Keratinocyte (primary cell): ENCODE measurements around the gene LIN52. TPM values are rescaled to one million over a fixed set of nuclear protein-coding genes. Genes with fewer than 3 reads are reported as not detected.

Experiments
- DNase-seq: peaks from one replicate; pipeline ENCODE4 v3.0.0-alpha.2; 2011; ENCODE audit warnings: low read depth, missing footprints, low spot score
- FAIRE-seq: peaks from 2 replicates; lab custom pipeline; 2011; peaks lifted over from hg19 to GRCh38; lab: Jason Lieb, UNC
- H2AFZ ChIP-seq: 2 replicates; pipeline ENCODE4 v1.6.0; 2012; ENCODE audit warnings: low read length, control low read depth, inconsistent platforms; ENCODE audit not compliant: control insufficient read depth
- H3K27ac ChIP-seq: 2 replicates; pipeline ENCODE4 v1.5.1; 2011; ENCODE audit warnings: low read length; ENCODE audit not compliant: control insufficient read depth, insufficient read depth
- H3K27me3 ChIP-seq: 3 replicates; pipeline ENCODE4 v1.6.0; 2011; ENCODE audit warnings: low read length; ENCODE audit not compliant: control insufficient read depth, insufficient read depth; ENCODE audit errors: extremely low read depth
- H3K36me3 ChIP-seq, 2 experiments: 2 replicates in 1 of 2; 3 replicates in 1 of 2; pipeline ENCODE4 v1.5.1; 2011; ENCODE audit warnings: low read length in 2 of 2, mild to moderate bottlenecking in 1 of 2; ENCODE audit not compliant: control insufficient read depth in 2 of 2, insufficient read depth in 2 of 2; ENCODE audit errors: extremely low read depth in 1 of 2
- H3K4me1 ChIP-seq: 3 replicates; pipeline ENCODE4 v1.5.1; 2011; ENCODE audit warnings: low read length; ENCODE audit not compliant: control insufficient read depth, insufficient read depth; ENCODE audit errors: extremely low read depth
- H3K4me2 ChIP-seq: 3 replicates; pipeline ENCODE4 v1.6.0; 2011; ENCODE audit warnings: low read depth, low read length; ENCODE audit not compliant: control insufficient read depth, insufficient read depth; ENCODE audit errors: extremely low read depth
- H3K4me3 ChIP-seq, 3 experiments: fragments of 200-600 bp in 1 of 3; sonication (generic) in 1 of 3; 2 replicates in 2 of 3; 3 replicates in 1 of 3; pipeline ENCODE4 v1.5.1; 2011 to 2016; ENCODE audit warnings: low read length in 3 of 3, mild to moderate bottlenecking in 3 of 3, control low read depth in 2 of 3, inconsistent platforms in 1 of 3, low read depth in 1 of 3, mixed read lengths in 1 of 3, mixed run types in 1 of 3, moderate library complexity in 1 of 3; ENCODE audit not compliant: control insufficient read depth in 2 of 3, insufficient read depth in 2 of 3; ENCODE audit errors: extremely low read depth in 1 of 3
- H3K79me2 ChIP-seq: 2 replicates; pipeline ENCODE4 v1.6.0; 2012; ENCODE audit warnings: low read length; ENCODE audit not compliant: control insufficient read depth, insufficient read depth
- H3K9ac ChIP-seq: 3 replicates; pipeline ENCODE4 v1.6.0; 2011; ENCODE audit warnings: low read length; ENCODE audit not compliant: control insufficient read depth, insufficient read depth; ENCODE audit errors: extremely low read depth
- H3K9me1 ChIP-seq: 3 replicates; pipeline ENCODE4 v1.6.0; 2011; ENCODE audit warnings: low read length; ENCODE audit not compliant: control insufficient read depth, insufficient read depth; ENCODE audit errors: extremely low read depth
- H3K9me3 ChIP-seq: 2 replicates; pipeline ENCODE4 v1.5.1; 2012; ENCODE audit warnings: low read depth, low read length; ENCODE audit not compliant: control insufficient read depth
- H4K20me1 ChIP-seq: 3 replicates; pipeline ENCODE4 v1.6.0; 2011; ENCODE audit warnings: low read length; ENCODE audit not compliant: control insufficient read depth, insufficient read depth; ENCODE audit errors: extremely low read depth
- EZH2 ChIP-seq: IDR thresholded peaks from one replicate; pipeline ENCODE4 v1.6.1; 2012; ENCODE audit warnings: inconsistent platforms, mild to moderate bottlenecking, low read length, moderate library complexity
- dilution Hi-C: fragments of 300-500 bp; cut with MboI; formaldehyde crosslinking; loops from one replicate; pipeline ENCODE4 v1.7.0; 2020; ENCODE audit warnings: low sequenced_read_pairs; ENCODE audit not compliant: extremely low pct_ligation_motif_present
- polyA plus RNA-seq, 5 experiments: library from polyadenylated mRNA; depleted of rRNA in 3 of 5; stranded (reverse) in 3 of 5; stranded (forward) in 1 of 5; unstranded in 1 of 5; fragments of >200 nt; gene quantifications; 1 replicate in 1 of 5; 2 replicates in 3 of 5; 3 replicates in 1 of 5; pipeline versions ENCODE4 v1.2.1 to v1.2.3, GENCODE V29; 2011 to 2012; ENCODE audit warnings: missing spikeins in 2 of 5, low read depth in 1 of 5, low replicate concordance in 1 of 5
- TF ChIP-seq, protein P1 (sequence below), 3 experiments: IDR thresholded peaks in 1 of 3; conservative IDR thresholded peaks in 1 of 3; optimal IDR thresholded peaks in 1 of 3; 2 replicates in 2 of 3; 3 replicates in 1 of 3; pipeline versions ENCODE3 to v1.5.1; 2011; ENCODE audit warnings: low read length in 3 of 3, mild to moderate bottlenecking in 3 of 3, moderate library complexity in 2 of 3, control low read depth in 1 of 3, inconsistent platforms in 1 of 3; ENCODE audit not compliant: insufficient read depth in 2 of 3; ENCODE audit errors: extremely low read depth in 1 of 3

Gene LIN52
- polyA plus RNA-seq, 1 donor (not counting 4 experiments of a cell fraction or from before 2014, with no cell fraction given), result 6.8 TPM

DNA sequence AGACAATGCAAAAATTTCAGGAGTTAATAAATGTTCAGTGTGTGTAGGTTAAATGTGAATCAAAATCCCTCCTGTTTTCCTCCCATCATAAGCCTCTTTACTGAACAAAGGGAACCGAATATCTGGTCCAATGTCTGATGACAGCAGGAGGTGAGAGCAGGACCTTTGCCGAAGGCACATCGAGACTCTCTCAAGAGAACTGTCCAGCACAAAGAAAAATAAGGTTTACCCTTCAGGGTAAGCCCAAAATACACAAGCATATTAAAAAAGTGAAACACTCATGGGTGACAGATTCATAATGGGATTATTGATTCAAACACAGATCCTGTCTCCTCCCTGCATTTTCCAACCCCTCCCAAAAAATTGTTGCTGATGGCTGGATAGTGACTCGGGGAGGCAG, 150.3 kb downstream of the LIN52 start:
- dilution Hi-C loops, result no loop called here
- H2AFZ ChIP-seq, result no peak overlapping the region
- H3K27ac ChIP-seq, result no peak overlapping the region
- H3K79me2 ChIP-seq, result no peaks in the 10 kb centered on the region
- no peak for DNase-seq
- H3K9me3 ChIP-seq, result peaks cover 2% of the 10 kb centered on the region
- TF ChIP-seq EZH2, result no peak
- TF ChIP-seq, protein P1, sequence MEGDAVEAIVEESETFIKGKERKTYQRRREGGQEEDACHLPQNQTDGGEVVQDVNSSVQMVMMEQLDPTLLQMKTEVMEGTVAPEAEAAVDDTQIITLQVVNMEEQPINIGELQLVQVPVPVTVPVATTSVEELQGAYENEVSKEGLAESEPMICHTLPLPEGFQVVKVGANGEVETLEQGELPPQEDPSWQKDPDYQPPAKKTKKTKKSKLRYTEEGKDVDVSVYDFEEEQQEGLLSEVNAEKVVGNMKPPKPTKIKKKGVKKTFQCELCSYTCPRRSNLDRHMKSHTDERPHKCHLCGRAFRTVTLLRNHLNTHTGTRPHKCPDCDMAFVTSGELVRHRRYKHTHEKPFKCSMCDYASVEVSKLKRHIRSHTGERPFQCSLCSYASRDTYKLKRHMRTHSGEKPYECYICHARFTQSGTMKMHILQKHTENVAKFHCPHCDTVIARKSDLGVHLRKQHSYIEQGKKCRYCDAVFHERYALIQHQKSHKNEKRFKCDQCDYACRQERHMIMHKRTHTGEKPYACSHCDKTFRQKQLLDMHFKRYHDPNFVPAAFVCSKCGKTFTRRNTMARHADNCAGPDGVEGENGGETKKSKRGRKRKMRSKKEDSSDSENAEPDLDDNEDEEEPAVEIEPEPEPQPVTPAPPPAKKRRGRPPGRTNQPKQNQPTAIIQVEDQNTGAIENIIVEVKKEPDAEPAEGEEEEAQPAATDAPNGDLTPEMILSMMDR (optimal IDR thresholded peaks at IDR 0.05 in 1 of 3, IDR thresholded peaks at IDR 0.05 in 1 of 3, conservative IDR thresholded peaks at IDR 0.05 in 1 of 3; ENCODE audit: extremely low read depth in 1 of 3, insufficient read depth in 2 of 3, low read length in 3 of 3), result no peak
- no peaks in the 10 kb centered on the region for H3K36me3 ChIP-seq
- peaks cover 40% of the 10 kb centered on the region for H3K27me3 ChIP-seq
- no peaks in the 10 kb centered on the region for H3K9me1 ChIP-seq
- H4K20me1 ChIP-seq, result no peaks in the 10 kb centered on the region
- FAIRE-seq, result no peak
- no peak overlapping the region for H3K4me3 ChIP-seq
- H3K4me1 ChIP-seq, result no peaks in the 10 kb centered on the region
- H3K4me2 ChIP-seq, result no peak overlapping the region
- H3K9ac ChIP-seq, result no peak overlapping the region

DNA sequence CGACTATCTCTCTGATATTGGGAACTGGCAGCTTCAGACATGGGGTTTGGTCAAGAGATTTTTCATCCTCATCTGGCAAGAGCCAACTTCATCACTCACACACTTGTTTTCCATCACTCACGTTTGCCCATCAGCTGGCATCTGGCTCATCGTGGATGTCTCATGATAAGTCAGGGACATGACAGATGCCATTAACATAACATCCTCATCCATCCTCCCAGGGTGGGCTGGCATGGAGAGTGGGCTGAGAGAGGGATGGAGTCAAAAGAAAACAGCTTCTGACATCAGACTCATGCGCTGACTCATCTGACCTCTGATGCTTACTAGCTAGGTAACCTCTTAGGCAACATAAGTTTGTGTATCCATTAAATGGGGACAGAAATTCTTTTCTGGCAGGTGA, 152.7 kb downstream of the LIN52 start:
- TF ChIP-seq, protein P1 (optimal IDR thresholded peaks at IDR 0.05 in 1 of 3, IDR thresholded peaks at IDR 0.05 in 1 of 3, conservative IDR thresholded peaks at IDR 0.05 in 1 of 3; ENCODE audit: extremely low read depth in 1 of 3, insufficient read depth in 2 of 3, low read length in 3 of 3), result no peak
- TF ChIP-seq EZH2, result no peak
- no peak overlapping the region for H2AFZ ChIP-seq
- no peak overlapping the region for H3K4me3 ChIP-seq
- H3K79me2 ChIP-seq, result no peaks in the 10 kb centered on the region
- H4K20me1 ChIP-seq, result no peaks in the 10 kb centered on the region
- dilution Hi-C loops, result no loop called here
- no peak overlapping the region for H3K4me2 ChIP-seq
- FAIRE-seq (no peak), DNase-seq (no peak)
- no peak overlapping the region for H3K9ac ChIP-seq
- no peaks in the 10 kb centered on the region for H3K9me1 ChIP-seq
- H3K27ac ChIP-seq, result no peak overlapping the region
- H3K9me3 ChIP-seq, result no peaks in the 10 kb centered on the region
- no peaks in the 10 kb centered on the region for H3K36me3 ChIP-seq
- peaks cover 65% of the 10 kb centered on the region for H3K27me3 ChIP-seq
- H3K4me1 ChIP-seq, result peaks cover 4% of the 10 kb centered on the region
